Measurements from ENCODE around the gene BTG1.
A peak's percentile ranks its signal among the peaks of the same experiment; 100 is the strongest.
"Not testable (repeated sequence)": the region's sequence is repeated elsewhere in the genome, so short reads cannot be mapped to it uniquely, and the experiment has no call there.

The BTG1 gene

DNA sequence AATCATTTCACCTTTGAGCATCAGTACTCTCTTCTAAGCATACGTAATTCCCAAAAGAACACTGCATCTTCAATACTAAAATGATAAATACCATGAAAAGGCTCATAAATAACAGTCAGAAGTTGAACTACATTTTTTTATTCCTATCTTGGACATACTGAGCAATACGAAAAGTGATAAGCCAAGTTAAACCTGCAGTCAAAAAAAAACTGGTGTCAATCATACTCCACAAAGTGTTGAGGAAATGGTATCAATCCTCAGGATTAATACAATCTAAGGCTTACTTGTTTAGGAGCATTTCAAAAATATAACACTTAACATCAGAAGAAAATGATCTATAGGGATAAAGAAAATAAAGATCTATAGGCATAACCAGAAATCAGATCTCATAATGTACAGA is 5.5 kb downstream of the BTG1 start:
- Histone ChIP-seq H3K4me1 (ENCODE audit: insufficient read depth, low read length) (peaks cover 77% of the 10 kb centered on the region), H3K9ac (ENCODE audit: low read depth, low read length) (no peak overlapping the region), H3K36me3 (ENCODE audit: insufficient read depth, low read length) (peaks cover 36% of the 10 kb centered on the region), H3K4me3 (ENCODE audit: low read length) (peak overlapping the region; percentile 91), H3K27me3 (ENCODE audit: insufficient read depth, low read length) (no peaks in the 10 kb centered on the region), H3K27ac (ENCODE audit: low read depth, low read length) (no peak overlapping the region), H3K9me3 (ENCODE audit: insufficient read depth, low read depth, low read length) (no peaks in the 10 kb centered on the region)
- 92% methylated on average over 2 of the region's 2 CpGs for WGBS

DNA sequence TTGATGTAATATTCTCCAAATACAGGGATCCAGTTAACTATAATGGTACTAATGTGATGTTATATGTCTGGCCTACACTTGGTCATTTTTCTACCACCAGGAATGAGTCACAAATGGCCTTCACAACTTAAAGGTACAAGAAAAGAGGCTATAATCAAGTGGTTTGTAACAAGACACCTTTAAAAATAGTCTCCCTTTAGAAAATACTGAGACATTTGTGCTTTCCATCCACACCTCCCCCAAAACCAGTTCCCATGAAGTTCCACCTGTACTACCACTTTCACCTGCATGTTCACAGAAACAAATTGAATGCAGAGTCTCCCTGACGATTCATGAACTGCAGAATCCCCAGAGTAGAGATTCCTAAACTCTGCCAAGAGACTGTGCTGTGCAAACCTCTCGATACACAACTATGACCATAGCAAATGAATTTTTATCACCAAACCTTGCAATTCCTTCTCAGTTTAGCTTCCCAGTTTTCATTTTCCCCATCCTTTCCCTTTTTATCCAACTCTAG is 6.0 kb downstream of the BTG1 start:
- WGBS: 73% methylated on average over 2 of the region's 2 CpGs
- Histone ChIP-seq H3K27me3 (ENCODE audit: insufficient read depth, low read length) (no peaks in the 10 kb centered on the region), H3K27ac (ENCODE audit: low read depth, low read length) (no peak overlapping the region), H3K36me3 (ENCODE audit: insufficient read depth, low read length) (peaks cover 36% of the 10 kb centered on the region), H3K9ac (ENCODE audit: low read depth, low read length) (no peak overlapping the region), H3K4me1 (ENCODE audit: insufficient read depth, low read length) (peaks cover 82% of the 10 kb centered on the region), H3K4me3 (ENCODE audit: low read length) (peak overlapping the region; percentile 91), H3K9me3 (ENCODE audit: insufficient read depth, low read depth, low read length) (no peaks in the 10 kb centered on the region)

DNA sequence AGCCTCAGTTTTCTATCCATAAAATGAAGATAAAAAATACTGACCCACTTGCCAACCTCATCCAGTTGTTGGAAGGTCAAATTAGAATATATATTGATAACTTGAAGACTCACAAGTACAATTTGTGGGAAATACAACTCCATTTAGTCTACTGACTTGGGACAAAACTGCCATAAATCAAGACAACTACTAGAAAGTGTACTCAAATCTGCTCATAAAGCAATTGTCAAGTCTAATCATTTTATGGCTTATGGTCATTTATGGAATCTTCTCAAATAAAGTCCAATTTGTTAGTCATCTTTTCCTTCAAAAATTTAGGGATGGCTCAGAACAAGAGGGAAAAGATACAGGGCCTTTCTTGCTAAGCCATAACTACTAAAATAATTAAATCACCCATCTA is 7.0 kb downstream of the BTG1 start:
- H3K4me1 ChIP-seq (ENCODE audit: insufficient read depth, low read length): peaks cover 89% of the 10 kb centered on the region
- no peaks in the 10 kb centered on the region for H3K9me3 ChIP-seq (ENCODE audit: insufficient read depth, low read depth, low read length)
- no peak overlapping the region for H3K27ac ChIP-seq (ENCODE audit: low read depth, low read length)
- H3K36me3 ChIP-seq (ENCODE audit: insufficient read depth, low read length): peaks cover 31% of the 10 kb centered on the region
- H3K4me3 ChIP-seq (ENCODE audit: low read length): peak overlapping the region; percentile 7; the same call in 1 of the 2 replicates
- H3K9ac ChIP-seq (ENCODE audit: low read depth, low read length): no peak overlapping the region
- H3K27me3 ChIP-seq (ENCODE audit: insufficient read depth, low read length): no peaks in the 10 kb centered on the region

DNA sequence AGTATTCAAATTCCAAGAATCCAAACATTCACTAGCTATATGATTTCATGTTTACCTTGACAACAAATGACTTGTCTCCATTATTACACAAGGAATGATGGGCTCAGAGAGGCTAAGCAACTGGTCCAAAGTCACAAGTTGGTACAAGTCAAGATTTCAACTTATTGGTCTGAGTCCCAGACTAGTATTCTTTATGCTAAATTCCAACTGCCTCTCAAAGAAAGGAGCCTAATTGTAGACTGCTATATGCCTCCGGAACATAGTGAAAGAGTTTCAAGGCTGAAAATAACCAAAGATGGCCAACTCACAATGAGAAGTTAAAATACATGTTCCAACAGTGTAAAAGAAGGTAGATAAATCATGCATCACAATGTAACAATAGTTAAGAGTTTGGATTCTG is 7.5 kb downstream of the BTG1 start:
- H3K27ac ChIP-seq (ENCODE audit: low read depth, low read length): no peak overlapping the region
- no peak overlapping the region for H3K4me3 ChIP-seq (ENCODE audit: low read length)
- WGBS: 100% methylated on average over 1 of the region's 1 CpG
- H3K36me3 ChIP-seq (ENCODE audit: insufficient read depth, low read length): peaks cover 26% of the 10 kb centered on the region
- no peak overlapping the region for H3K9ac ChIP-seq (ENCODE audit: low read depth, low read length)
- H3K27me3 ChIP-seq (ENCODE audit: insufficient read depth, low read length): no peaks in the 10 kb centered on the region
- peaks cover 89% of the 10 kb centered on the region for H3K4me1 ChIP-seq (ENCODE audit: insufficient read depth, low read length)
- no peaks in the 10 kb centered on the region for H3K9me3 ChIP-seq (ENCODE audit: insufficient read depth, low read depth, low read length)

DNA sequence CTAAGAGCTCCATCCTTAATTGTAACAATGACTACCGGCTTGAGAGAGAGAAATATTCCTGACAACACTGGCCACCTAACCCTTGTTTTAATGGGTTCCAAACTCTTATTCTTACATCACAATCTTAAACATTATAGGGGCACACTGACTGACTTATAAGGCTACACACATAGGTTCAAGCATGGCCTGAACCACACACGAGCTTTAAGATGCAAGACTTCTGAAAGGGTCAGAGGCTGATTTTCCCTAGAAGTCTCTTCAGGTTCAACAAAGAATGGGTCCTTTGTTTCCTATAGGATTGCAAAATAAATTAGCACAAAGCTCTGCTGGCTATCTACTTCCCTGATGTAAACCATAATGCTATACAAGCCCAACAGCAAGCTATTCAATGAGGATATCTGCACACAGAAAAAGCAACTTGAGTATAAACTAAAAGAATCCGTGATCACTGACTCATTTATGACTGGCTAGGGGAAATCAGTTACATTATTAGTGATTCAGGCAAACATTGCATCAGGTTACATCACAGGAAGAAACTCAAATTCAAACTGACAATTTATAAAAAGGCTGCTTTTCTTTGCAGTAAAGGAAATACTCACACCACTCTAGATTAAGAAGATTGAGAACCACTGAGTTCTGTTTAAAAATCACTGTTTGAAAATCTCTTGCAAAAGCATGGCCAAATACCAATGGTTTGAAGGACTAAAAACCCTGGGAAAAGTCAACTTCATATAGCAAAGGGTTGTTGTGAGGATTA is 8.5 kb downstream of the BTG1 start:
- H3K27ac ChIP-seq (ENCODE audit: low read depth, low read length): peak overlapping the region; percentile 79
- peak overlapping the region; percentile 9; the same call in 1 of the 2 replicates for H3K4me3 ChIP-seq (ENCODE audit: low read length)
- H3K27me3 ChIP-seq (ENCODE audit: insufficient read depth, low read length): no peaks in the 10 kb centered on the region
- H3K4me1 ChIP-seq (ENCODE audit: insufficient read depth, low read length): peaks cover 82% of the 10 kb centered on the region
- WGBS: 79% methylated on average over 3 of the region's 3 CpGs
- no peak overlapping the region for H3K9ac ChIP-seq (ENCODE audit: low read depth, low read length)
- peaks cover 16% of the 10 kb centered on the region for H3K36me3 ChIP-seq (ENCODE audit: insufficient read depth, low read length)
- H3K9me3 ChIP-seq (ENCODE audit: insufficient read depth, low read depth, low read length): no peaks in the 10 kb centered on the region

DNA sequence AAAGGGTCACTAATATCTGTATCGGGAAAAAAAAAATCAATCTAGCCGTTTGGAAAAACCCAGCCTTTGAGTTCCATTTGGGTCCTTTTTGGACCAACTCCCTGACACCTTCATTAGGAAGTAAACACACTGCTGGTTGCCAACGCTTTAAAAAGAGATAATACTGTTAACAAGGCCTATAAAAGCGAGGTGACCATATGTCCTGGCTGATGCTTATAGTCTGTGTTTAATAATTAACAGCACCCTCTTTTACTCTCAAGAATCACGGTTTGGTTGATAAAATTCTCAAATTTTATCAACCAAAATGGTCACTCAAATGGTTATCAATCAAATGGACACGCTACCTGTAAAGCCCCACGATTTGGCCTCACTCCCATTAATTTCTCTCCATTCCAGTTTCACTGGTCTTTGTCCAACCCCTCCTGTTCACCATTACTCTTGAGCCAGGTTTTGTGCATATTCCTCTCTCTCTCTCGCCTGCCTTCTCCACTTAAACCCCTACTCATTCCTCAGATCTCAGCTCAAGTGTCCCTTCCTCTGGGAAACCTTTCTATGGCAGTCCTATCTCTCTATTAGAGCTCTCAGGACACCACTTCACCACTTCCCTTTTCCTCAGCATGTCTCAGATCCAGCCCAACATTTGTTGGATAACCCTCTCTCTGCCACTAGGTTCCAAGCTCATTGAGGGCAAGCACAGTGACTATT is 9.5 kb downstream of the BTG1 start:
- Histone ChIP-seq H3K4me1 (ENCODE audit: insufficient read depth, low read length) (peaks cover 79% of the 10 kb centered on the region), H3K36me3 (ENCODE audit: insufficient read depth, low read length) (peaks cover 7% of the 10 kb centered on the region; the same call in 1 of the 2 replicates)

DNA sequence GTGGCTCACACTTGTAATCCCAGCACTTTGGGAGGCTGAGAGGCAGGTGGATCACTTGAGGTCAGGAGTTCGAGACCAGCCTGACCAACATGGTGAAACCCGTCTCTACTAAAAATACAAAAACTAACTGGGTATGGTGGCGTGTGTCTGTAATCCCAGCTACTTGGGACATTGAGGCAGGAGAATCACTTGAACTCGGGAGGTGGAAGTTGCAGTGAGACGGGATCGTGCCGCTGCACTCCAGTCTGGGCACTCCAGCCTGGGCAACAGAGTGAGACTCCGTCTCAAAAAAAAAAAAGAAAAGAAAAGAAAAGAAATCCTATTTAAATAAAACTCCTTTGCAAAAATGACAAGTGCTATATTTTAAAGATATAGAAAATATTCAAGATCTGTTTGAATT is 10.1 kb downstream of the BTG1 start:
- H3K9ac ChIP-seq (ENCODE audit: low read depth, low read length); H3K4me3 ChIP-seq (ENCODE audit: low read length); H3K36me3 ChIP-seq (ENCODE audit: insufficient read depth, low read length); H3K9me3 ChIP-seq (ENCODE audit: insufficient read depth, low read depth, low read length); H3K27me3 ChIP-seq (ENCODE audit: insufficient read depth, low read length); H3K27ac ChIP-seq (ENCODE audit: low read depth, low read length): not testable (repeated sequence)
- peaks cover 74% of the 10 kb centered on the region for H3K4me1 ChIP-seq (ENCODE audit: insufficient read depth, low read length)
- 98% methylated on average over 7 of the region's 8 CpGs for WGBS

More for the DNA sequence above, 9.5 kb downstream of the BTG1 start:
- no peak overlapping the region for H3K9ac ChIP-seq (ENCODE audit: low read depth, low read length)
- no peak overlapping the region for H3K4me3 ChIP-seq (ENCODE audit: low read length)
- H3K9me3 ChIP-seq (ENCODE audit: insufficient read depth, low read depth, low read length): no peaks in the 10 kb centered on the region
- no peaks in the 10 kb centered on the region for H3K27me3 ChIP-seq (ENCODE audit: insufficient read depth, low read length)
- H3K27ac ChIP-seq (ENCODE audit: low read depth, low read length): no peak overlapping the region; the same call in 1 of the 2 replicates
- 91% methylated on average over 8 of the region's 8 CpGs for WGBS

DNA sequence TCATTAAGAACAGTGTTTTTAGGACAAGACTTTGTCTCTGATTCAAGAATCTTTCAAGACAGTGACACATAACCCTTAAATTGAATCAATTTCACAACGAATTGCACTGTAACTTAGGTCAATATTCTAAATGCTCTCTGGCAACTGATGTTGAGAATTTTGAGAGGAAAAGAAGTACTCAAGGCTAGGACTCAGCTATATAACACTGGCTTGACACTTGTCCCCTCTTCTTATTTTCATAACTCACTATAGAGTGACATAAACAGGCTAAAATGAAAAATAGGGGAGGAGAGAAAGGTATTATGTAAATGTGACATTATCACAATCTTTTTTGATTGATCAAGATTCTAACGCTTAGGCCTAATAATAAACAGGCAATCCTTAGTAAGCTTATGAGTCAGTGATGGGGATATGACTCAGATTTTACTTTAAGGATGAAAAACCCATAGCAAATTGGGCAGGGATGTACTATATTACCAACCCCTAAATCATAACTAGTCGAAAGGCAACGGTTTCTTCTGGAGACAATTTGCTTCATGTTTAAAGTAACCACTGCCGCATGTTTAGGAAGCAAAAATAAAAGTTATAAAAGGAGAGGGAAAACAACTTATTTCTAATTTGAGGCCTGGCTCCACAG is 10.9 kb downstream of the BTG1 start:
- WGBS: 98% methylated on average over 5 of the region's 5 CpGs

DNA sequence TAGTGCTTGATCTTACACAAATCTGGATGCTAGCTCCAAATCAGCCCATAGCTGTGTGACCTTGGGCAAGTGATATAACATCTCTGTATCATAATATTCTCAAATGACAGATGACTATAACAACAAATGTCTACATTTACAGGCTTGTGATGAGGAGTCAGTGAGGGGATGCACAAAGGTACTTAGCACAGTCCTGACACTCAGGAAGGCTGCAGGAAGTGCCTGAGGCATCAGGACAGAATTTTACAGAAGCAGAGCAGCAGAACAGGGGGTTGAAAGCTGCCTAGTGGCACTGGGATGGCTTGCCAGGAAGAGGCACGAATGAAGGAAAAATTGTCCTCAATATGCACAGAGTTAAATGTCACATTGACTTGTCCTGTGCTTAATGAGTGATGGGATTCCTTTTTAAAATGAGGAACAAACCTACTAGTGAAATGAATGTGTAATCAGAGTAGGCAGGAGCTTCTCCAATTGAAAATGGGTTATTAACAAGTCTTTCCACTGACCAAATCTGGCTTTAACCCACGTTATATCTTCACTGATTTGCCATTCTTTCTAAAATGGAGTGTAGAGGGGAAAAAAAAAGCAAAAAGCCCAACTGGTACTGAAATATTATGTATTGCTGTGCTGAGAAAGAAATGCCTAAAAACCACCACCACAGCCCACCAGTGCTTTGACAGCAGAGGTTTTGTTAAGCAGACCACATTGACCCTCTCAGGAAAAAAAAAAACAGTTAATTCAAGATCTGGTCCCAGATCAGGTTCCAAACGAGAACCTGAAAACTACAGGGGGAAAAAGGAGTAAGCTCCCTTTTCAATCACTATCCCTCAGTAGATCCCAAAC is 11.6 kb downstream of the BTG1 start:
- Histone ChIP-seq H3K4me3 (ENCODE audit: low read length) (no peak overlapping the region), H3K36me3 (ENCODE audit: insufficient read depth, low read length) (peaks cover 5% of the 10 kb centered on the region; the same call in 1 of the 2 replicates), H3K27ac (ENCODE audit: low read depth, low read length) (no peak overlapping the region), H3K4me1 (ENCODE audit: insufficient read depth, low read length) (peaks cover 60% of the 10 kb centered on the region), H3K9me3 (ENCODE audit: insufficient read depth, low read depth, low read length) (no peaks in the 10 kb centered on the region), H3K27me3 (ENCODE audit: insufficient read depth, low read length) (no peaks in the 10 kb centered on the region), H3K9ac (ENCODE audit: low read depth, low read length) (no peak overlapping the region)
- WGBS: 73% methylated on average over 3 of the region's 3 CpGs

More for the DNA sequence above, 10.9 kb downstream of the BTG1 start:
- Histone ChIP-seq H3K27me3 (ENCODE audit: insufficient read depth, low read length) (no peaks in the 10 kb centered on the region), H3K36me3 (ENCODE audit: insufficient read depth, low read length) (peaks cover under 1% of the 10 kb centered on the region; the same call in 1 of the 2 replicates), H3K4me1 (ENCODE audit: insufficient read depth, low read length) (peaks cover 67% of the 10 kb centered on the region), H3K9ac (ENCODE audit: low read depth, low read length) (no peak overlapping the region), H3K9me3 (ENCODE audit: insufficient read depth, low read depth, low read length) (no peaks in the 10 kb centered on the region), H3K4me3 (ENCODE audit: low read length) (no peak overlapping the region), H3K27ac (ENCODE audit: low read depth, low read length) (no peak overlapping the region)

DNA sequence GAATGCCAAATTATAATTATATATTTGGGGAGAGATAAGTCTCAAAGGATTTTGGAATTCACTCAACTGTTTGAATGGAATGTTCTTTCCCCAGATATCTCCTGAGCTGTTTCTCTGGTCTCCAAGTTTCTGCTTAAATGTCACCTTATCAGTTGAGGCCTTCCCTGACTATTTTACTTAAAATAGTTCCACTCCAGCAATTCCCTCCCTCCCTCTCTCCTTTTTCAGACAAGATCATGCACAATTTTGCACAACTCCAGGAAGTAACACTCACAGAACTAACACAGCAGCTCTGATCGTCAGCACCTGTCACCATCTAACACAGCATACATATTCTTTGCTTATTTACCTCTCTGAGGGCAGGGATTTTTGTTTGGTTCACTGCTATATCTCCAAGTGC is 12.5 kb downstream of the BTG1 start:
- Histone ChIP-seq H3K4me1 (ENCODE audit: insufficient read depth, low read length) (peaks cover 52% of the 10 kb centered on the region), H3K36me3 (ENCODE audit: insufficient read depth, low read length) (peaks cover 5% of the 10 kb centered on the region; the same call in 1 of the 2 replicates), H3K27ac (ENCODE audit: low read depth, low read length) (no peak overlapping the region), H3K27me3 (ENCODE audit: insufficient read depth, low read length) (no peaks in the 10 kb centered on the region), H3K9ac (ENCODE audit: low read depth, low read length) (no peak overlapping the region), H3K9me3 (ENCODE audit: insufficient read depth, low read depth, low read length) (no peaks in the 10 kb centered on the region), H3K4me3 (ENCODE audit: low read length) (no peak overlapping the region)
- WGBS: no CpG with 5 or more reads among the region's 1 CpG
